ENCODE results near the gene TNK2. TPM values are rescaled to one million over a fixed set of nuclear protein-coding genes. Genes with fewer than 3 reads are reported as not detected.

Gene TNK2
- total and polyA plus RNA-seq, 2 of the 13 experiments (the other 11 are each of a cell fraction or from before 2014, with no cell fraction given), result 4.6 to 5.8 TPM

- TF ChIP-seq ARID2 (CRISPR knock-in tag; IDR thresholded peaks at IDR 0.05; ENCODE audit: borderline replicate concordance) (no peak), ZNF567 (CRISPR knock-in tag; IDR thresholded peaks at IDR 0.05; ENCODE audit: borderline replicate concordance) (no peak), TERF1 (CRISPR knock-in tag; IDR thresholded peaks at IDR 0.05) (no peak), CBX2 (IDR thresholded peaks at IDR 0.05; ENCODE audit: low read depth, low read length) (no peak), CBX2 (CRISPR knock-in tag; IDR thresholded peaks at IDR 0.05; ENCODE audit: low read depth) (no peak), ZNF441 (CRISPR knock-in tag; IDR thresholded peaks at IDR 0.05; ENCODE audit: borderline replicate concordance) (no peak), SAFB2 (CRISPR knock-in tag; IDR thresholded peaks at IDR 0.05; ENCODE audit: borderline replicate concordance, low read depth) (no peak), ZNF780A (CRISPR knock-in tag; IDR thresholded peaks at IDR 0.05) (no peak), ZNF839 (CRISPR knock-in tag; IDR thresholded peaks at IDR 0.05; ENCODE audit: borderline replicate concordance) (no peak), ZBTB25 (CRISPR knock-in tag; IDR thresholded peaks at IDR 0.05) (peak; percentile 65; the same call in 1 of the 2 replicates), KLF6 (CRISPR knock-in tag; IDR thresholded peaks at IDR 0.05) (no peak), ZHX2 (IDR thresholded peaks at IDR 0.05; ENCODE audit: low read depth) (no peak), ZHX2 (CRISPR knock-in tag; IDR thresholded peaks at IDR 0.05; ENCODE audit: borderline replicate concordance) (no peak), ZNF564 (CRISPR knock-in tag; IDR thresholded peaks at IDR 0.05) (no peak), SYNCRIP (IDR thresholded peaks at IDR 0.05; ENCODE audit: insufficient read depth, low read depth, low read length) (no peak), ZNF577 (CRISPR knock-in tag; IDR thresholded peaks at IDR 0.05; ENCODE audit: borderline replicate concordance, low read depth) (no peak), BORCS8-MEF2B (CRISPR knock-in tag; IDR thresholded peaks at IDR 0.05) (no peak), ZNF605 (CRISPR knock-in tag; IDR thresholded peaks at IDR 0.05) (0 out of 2 replicates have a peak, but pooled peaks have one; percentile 21), TP53 (CRISPR knock-in tag; conservative IDR thresholded peaks at IDR 0.05) (no peak), IRF1 (CRISPR knock-in tag; IDR thresholded peaks at IDR 0.05; ENCODE audit: low read depth) (no peak), KDM6A (CRISPR knock-in tag; IDR thresholded peaks at IDR 0.05; ENCODE audit: low read depth) (no peak), SATB2 (CRISPR knock-in tag; IDR thresholded peaks at IDR 0.05) (no peak)
Observed at GRCh38 chr3:195850857-195851543, 57.4 kb downstream of the TNK2 start (continued).
